Stomach (tissue), 9 donors: ENCODE results near the gene TSKU. TPM values are rescaled to one million over a fixed set of nuclear protein-coding genes. Genes with fewer than 3 reads are reported as not detected.

Experiments used
- DNase-seq, 2 donors: peaks; one replicate each; pipeline versions ENCODE4 v3.0.0 to v3.0.0-alpha.2; 2013 to 2019
- H3K27ac ChIP-seq, 5 donors: fragments of 200-600 bp in 4 of 5; sonication (generic) in 4 of 5; one replicate each; pipeline ENCODE4 v1.5.1; 2013 to 2019; ENCODE audit warnings: mild to moderate bottlenecking in 1 of 5, moderate library complexity in 1 of 5
- H3K27me3 ChIP-seq, 3 donors: fragments of 200-600 bp; sonication (generic); one replicate each; pipeline ENCODE4 v1.5.1; 2017 to 2019; ENCODE audit warnings: mixed run types in 1 of 3
- H3K36me3 ChIP-seq, 4 donors: fragments of 200-600 bp; sonication (generic); 1 replicate in 3 of 4; 2 replicates in 1 of 4; pipeline ENCODE4 v1.5.1; 2016 to 2019
- H3K4me1 ChIP-seq, 4 donors: fragments of 200-600 bp; sonication (generic); one replicate each; pipeline ENCODE4 v1.5.1; 2016 to 2019
- H3K4me3 ChIP-seq, 4 donors: fragments of 200-600 bp; sonication (generic) in 3 of 4; one replicate each; pipeline ENCODE4 v1.5.1; 2016 to 2019; ENCODE audit warnings: mild to moderate bottlenecking in 1 of 4
- H3K9me3 ChIP-seq, 4 donors: fragments of 200-600 bp; sonication (generic); one replicate each; pipeline ENCODE4 v1.5.1; 2016 to 2019
- CTCF ChIP-seq, 7 experiments: fragments of 450-650 bp in 4 of 7; fragments of 200-600 bp in 3 of 7; sonication (generic) in 3 of 7; IDR thresholded peaks; one replicate each; pipeline ENCODE4 v1.5.1; 2016 to 2019; ENCODE audit warnings: antibody characterized with exemption in 7 of 7, control low read depth in 2 of 7, mild to moderate bottlenecking in 1 of 7
- EP300 ChIP-seq: sonication (generic); formaldehyde crosslinking; IDR thresholded peaks from one replicate; pipeline ENCODE4 v1.6.1; 2017; ENCODE audit warnings: antibody characterized with exemption
- POLR2A ChIP-seq, 4 donors: fragments of 450-650 bp; IDR thresholded peaks; one replicate each; pipeline ENCODE4 v1.6.1; 2016; ENCODE audit warnings: antibody characterized with exemption in 4 of 4, control low read depth in 2 of 4, mild to moderate bottlenecking in 1 of 4, moderate library complexity in 1 of 4
- POLR2AphosphoS5 ChIP-seq, 3 donors: sonication (generic); formaldehyde crosslinking; IDR thresholded peaks; one replicate each; pipeline ENCODE4 v1.6.1; 2016; ENCODE audit warnings: antibody characterized with exemption in 3 of 3
- WGBS, 5 donors: extraction: QIAGEN DNeasy Blood & Tissue Kit in 3 of 5; methylation state at CpG; one replicate each; pipeline versions ENCODE4 v1.1.5 to v1.1.7; 2013 to 2018; 5-methylcytosine and 5-hydroxymethylcytosine counted together
- intact Hi-C: fragments of 100-400 bp; cut with DNase I; formaldehyde crosslinking; loops from one replicate; pipeline ENCODE4 v1.15.1; 2023; ENCODE audit warnings: low total_unique reads
- polyA plus RNA-seq, 3 donors: library from polyadenylated mRNA; stranded (reverse); fragments of 200-250 nt; gene quantifications; one replicate each; pipeline ENCODE4 v1.2.3, GENCODE V29; 2013
- total RNA-seq, 5 donors: library from RNA; depleted of rRNA; stranded (reverse); fragments of >200 nt; gene quantifications; one replicate each; pipeline versions ENCODE4 v1.1.0 to v1.2.3, GENCODE V29; 2014 to 2016
- donor health status: healthy with polysubstance abuse.
- donor health status: Bipolar disorder and iron deficiency.
- donor health status: healthy.

TSKU gene
- total and polyA plus RNA-seq, 8 donors = 11.1 to 114 (median 19.7) TPM

GRCh38 chr11:76745044-76745376 lies 38.1 kb upstream of the TSKU start:
- Histone ChIP-seq H3K4me3 (no peak overlapping the region), H3K36me3 (no peaks in the 10 kb centered on the region), H3K27ac (peak overlapping the region; percentile 8 to 63 (median 54)), H3K9me3 (no peaks in the 10 kb centered on the region), H3K27me3 (no peaks in the 10 kb centered on the region), H3K4me1 (peaks cover 0 to 27% (median 8%) of the 10 kb centered on the region in 4 donors)
- WGBS, 5 donors = 40 to 65% (median 46%) methylated on average over 4 of the region's 4 CpGs
- TF ChIP-seq EP300 (no peak), POLR2AphosphoS5 (IDR thresholded peaks at IDR 0.05) (no peak), POLR2A (IDR thresholded peaks at IDR 0.05) (no peak)
- DNase-seq = no peak
- intact Hi-C loops = loop anchor here (5.0 kb wide), 1 partner anchor 47 kb away; no protein-coding TSS in a partner anchor

- intact Hi-C loops = loop anchor here (5.0 kb wide), 1 partner anchor 47 kb away; no protein-coding TSS in a partner anchor
- H3K4me3 ChIP-seq = no peak overlapping the region
- peaks cover 0 to 25% (median 8%) of the 10 kb centered on the region in 4 donors for H3K4me1 ChIP-seq
- H3K36me3 ChIP-seq = no peaks in the 10 kb centered on the region
- H3K27ac ChIP-seq = peak overlapping the region; percentile 8 to 63 (median 54)
- peak in 1 of 3 donors; percentile 32 for TF ChIP-seq POLR2AphosphoS5 (IDR thresholded peaks at IDR 0.05)
- TF ChIP-seq POLR2A (IDR thresholded peaks at IDR 0.05) = no peak
- TF ChIP-seq CTCF (IDR thresholded peaks at IDR 0.05) = no peak
- no peak for TF ChIP-seq EP300
- 28 to 63% (median 42%) methylated on average over 8 of the region's 8 CpGs for WGBS, 5 donors
- peak; percentile 66 to 83 for DNase-seq
- H3K27me3 ChIP-seq = no peaks in the 10 kb centered on the region
- no peaks in the 10 kb centered on the region for H3K9me3 ChIP-seq
These were observed 37.5 kb upstream of the TSKU start for GRCh38 chr11:76745561-76746207.

- intact Hi-C loops = loop anchor here (5.0 kb wide), 1 partner anchor 45 kb away; no protein-coding TSS in a partner anchor
- H3K9me3 ChIP-seq = no peaks in the 10 kb centered on the region
- peaks cover 2 to 28% (median 11%) of the 10 kb centered on the region in 4 donors for H3K4me1 ChIP-seq
- H3K4me3 ChIP-seq = no peak overlapping the region
- DNase-seq = no peak
- WGBS, 5 donors = 84 to 88% (median 87%) methylated on average over 8 of the region's 8 CpGs
- H3K36me3 ChIP-seq = no peaks in the 10 kb centered on the region
- TF ChIP-seq EP300 (no peak), CTCF (IDR thresholded peaks at IDR 0.05) (no peak), POLR2AphosphoS5 (IDR thresholded peaks at IDR 0.05) (no peak), POLR2A (IDR thresholded peaks at IDR 0.05) (no peak)
- no peak overlapping the region for H3K27ac ChIP-seq
- H3K27me3 ChIP-seq = no peaks in the 10 kb centered on the region
These were observed 35.8 kb upstream of the TSKU start for GRCh38 chr11:76747153-76747914.

- TF ChIP-seq POLR2AphosphoS5 (IDR thresholded peaks at IDR 0.05) (no peak), POLR2A (IDR thresholded peaks at IDR 0.05) (no peak), CTCF (IDR thresholded peaks at IDR 0.05) (no peak), EP300 (no peak)
- Histone ChIP-seq H3K4me3 (no peak overlapping the region), H3K27ac (peak overlapping the region in 3 of 5 donors; percentile 31 to 38 (median 37)), H3K27me3 (no peaks in the 10 kb centered on the region), H3K36me3 (no peaks in the 10 kb centered on the region), H3K4me1 (peaks cover 9 to 36% (median 20%) of the 10 kb centered on the region in 4 donors), H3K9me3 (no peaks in the 10 kb centered on the region)
- intact Hi-C loops = loop anchor here (5.0 kb wide), 1 partner anchor 44 kb away; no protein-coding TSS in a partner anchor
- 78 to 83% (median 82%) methylated on average over 13 of the region's 13 CpGs for WGBS, 5 donors
- DNase-seq = no peak
These were observed 35.0 kb upstream of the TSKU start for GRCh38 chr11:76747915-76748860.
